LNCaP clone FGC (cell line): ENCODE results near the gene FLNA.

ENCODE experiments used
- DNase-seq: peaks from one replicate; pipeline ENCODE4 v3.0.0-alpha.2; 2011; ENCODE audit warnings: low read depth
- H3K4me3 ChIP-seq: 2 replicates; pipeline ENCODE4 v1.5.1; 2011; ENCODE audit warnings: mild to moderate bottlenecking, low read depth, low read length, control low read depth
- TF ChIP-seq, protein P1 (sequence below): IDR thresholded peaks from 2 replicates; pipeline ENCODE4 v1.5.1; 2012; ENCODE audit warnings: mild to moderate bottlenecking; ENCODE audit not compliant: control insufficient read depth, insufficient read depth; ENCODE audit errors: extremely low read depth

Gene FLNA

DNA sequence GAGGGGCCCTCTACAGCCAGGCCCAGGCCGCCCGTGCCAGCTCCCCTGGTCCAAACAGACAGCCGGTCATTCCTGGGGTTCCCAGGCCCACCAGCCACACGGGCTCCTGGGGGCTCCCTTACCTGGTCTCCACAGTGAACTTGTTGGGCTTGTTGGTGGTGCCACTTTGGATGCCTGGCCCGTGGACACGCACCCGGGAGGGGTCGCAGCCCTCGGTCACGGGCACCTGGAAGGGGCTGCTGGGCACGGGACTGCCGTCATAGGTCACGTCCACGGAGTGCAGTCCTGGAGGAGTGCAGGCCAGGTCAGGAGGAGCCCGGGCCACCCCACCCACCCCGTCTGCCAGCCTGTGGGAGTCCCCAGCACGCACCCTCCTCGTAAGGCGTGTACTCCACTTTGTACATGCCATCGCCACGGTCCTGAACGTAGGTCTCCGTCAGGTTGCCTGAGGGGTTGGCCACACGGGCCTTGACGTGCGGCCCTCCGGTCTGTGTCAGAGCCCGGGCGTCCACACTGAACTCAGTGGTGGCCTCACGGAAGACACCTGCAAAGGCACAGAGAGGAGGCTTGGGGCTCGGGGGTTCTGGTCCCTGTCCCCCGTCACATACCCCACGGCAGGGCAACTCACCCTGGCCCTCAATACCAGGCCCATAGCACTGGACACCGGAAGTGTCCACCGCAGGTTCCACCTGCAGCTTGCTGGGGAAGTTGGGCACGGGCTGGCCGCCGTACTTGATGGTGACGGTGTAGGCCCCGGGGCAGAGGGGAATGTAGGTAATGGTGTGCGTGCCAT, 14.9 kb downstream of the FLNA start:
- no peak for DNase-seq
- no peak overlapping the region for H3K4me3 ChIP-seq
- TF ChIP-seq, protein P1, sequence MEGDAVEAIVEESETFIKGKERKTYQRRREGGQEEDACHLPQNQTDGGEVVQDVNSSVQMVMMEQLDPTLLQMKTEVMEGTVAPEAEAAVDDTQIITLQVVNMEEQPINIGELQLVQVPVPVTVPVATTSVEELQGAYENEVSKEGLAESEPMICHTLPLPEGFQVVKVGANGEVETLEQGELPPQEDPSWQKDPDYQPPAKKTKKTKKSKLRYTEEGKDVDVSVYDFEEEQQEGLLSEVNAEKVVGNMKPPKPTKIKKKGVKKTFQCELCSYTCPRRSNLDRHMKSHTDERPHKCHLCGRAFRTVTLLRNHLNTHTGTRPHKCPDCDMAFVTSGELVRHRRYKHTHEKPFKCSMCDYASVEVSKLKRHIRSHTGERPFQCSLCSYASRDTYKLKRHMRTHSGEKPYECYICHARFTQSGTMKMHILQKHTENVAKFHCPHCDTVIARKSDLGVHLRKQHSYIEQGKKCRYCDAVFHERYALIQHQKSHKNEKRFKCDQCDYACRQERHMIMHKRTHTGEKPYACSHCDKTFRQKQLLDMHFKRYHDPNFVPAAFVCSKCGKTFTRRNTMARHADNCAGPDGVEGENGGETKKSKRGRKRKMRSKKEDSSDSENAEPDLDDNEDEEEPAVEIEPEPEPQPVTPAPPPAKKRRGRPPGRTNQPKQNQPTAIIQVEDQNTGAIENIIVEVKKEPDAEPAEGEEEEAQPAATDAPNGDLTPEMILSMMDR: no peak

DNA sequence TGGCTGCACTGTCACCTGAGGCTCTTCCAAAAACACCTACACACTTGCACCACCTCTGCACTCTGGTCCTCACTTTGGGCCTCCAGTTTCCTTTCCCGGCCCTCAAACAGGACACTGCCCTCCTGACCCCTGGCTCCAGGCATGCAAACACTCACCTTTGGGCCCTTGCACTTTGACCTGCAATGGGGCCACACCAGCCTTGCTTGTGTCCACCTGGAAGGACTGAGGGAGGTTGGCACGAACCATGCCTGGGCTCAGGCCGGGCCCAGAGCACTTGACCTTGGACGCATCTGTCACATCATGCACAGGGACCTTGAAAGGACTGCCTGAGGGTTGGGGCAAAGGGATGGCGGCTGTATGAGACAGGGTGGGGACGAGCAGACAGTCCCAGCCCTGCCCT, 15.6 kb downstream of the FLNA start:
- TF ChIP-seq, protein P1: no peak
- no peak overlapping the region for H3K4me3 ChIP-seq
- DNase-seq: no peak

DNA sequence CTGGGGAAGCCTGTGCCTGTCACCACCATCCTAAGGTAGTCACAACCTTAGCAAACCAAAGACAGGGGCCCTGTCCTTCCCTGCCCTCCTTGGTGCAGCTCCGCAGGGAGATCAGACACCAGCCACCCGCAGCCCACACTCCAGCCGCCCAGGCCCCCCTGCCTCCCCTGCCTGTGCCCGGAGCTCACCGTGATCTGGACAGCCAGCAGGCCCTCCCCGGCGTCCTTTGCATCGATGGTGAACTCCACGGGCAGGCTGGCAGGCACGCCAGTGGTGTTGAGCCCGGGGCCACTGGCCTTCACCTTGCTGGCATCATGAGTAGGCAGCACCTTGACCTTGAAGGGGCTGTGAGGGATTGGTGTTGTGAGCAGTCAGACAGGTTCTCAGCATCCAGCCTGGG, 16.4 kb downstream of the FLNA start:
- no peak for DNase-seq
- H3K4me3 ChIP-seq: no peak overlapping the region
- TF ChIP-seq, protein P1: no peak

DNA sequence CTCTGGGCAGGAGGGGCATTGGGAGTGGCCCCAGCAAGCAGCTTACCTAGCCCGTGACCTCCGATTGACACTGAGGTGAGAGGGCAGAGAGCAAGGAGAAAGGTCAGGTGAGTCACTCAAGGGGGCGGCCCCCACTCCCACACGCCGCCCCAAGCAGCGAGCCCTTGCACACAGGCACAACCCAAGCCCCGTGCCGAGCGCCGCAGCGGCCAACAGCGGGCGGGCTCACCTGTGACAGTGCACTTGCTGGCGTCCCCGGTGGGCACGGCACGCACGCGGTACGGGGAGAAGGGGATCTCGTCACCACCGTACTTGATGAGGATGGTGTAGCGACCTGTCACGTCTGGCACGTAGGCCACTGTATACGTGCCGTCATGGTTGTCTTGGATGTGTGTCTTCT, 17.2 kb downstream of the FLNA start:
- H3K4me3 ChIP-seq: no peak overlapping the region
- no peak for DNase-seq
- TF ChIP-seq, protein P1: no peak

DNA sequence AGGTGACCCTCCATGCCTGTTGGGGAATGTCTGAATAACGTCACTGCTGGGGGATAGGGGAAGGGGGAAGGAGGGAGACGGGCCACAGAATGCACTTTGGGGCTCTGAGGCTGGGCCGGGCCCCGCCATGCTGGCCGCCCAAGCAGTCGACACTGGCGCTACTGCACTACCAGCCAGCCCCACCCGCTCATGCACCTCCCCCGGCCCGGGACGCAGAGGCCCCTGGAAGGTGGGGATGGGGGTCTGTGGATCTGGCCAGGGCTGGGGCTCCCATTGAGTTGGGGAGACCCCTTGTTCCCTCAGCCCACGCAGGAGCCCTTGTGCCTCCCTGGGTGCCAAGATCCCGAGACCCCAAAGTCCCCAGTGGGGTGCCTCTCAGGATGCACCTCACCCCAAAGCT, 17.8 kb downstream of the FLNA start:
- H3K4me3 ChIP-seq: no peak overlapping the region
- no peak for DNase-seq
- TF ChIP-seq, protein P1: no peak

DNA sequence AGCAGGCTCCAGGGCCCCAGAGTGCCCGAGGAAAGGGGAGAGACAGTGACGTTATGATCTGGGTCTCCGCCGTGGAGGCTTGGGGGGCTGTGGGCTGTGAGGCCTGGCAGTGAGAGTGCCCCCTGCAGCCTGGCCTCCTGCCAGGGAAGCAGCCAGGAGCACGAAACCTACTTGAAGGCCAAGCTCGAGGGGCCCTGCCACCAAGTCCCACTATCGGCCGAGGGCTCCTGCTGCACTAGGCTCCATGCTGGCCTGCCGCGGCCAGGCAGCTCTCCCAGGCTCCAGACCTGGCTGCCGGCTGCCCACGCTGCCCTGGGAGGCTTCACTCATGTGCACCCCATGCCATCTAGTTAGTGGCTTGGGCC, 18.7 kb downstream of the FLNA start:
- H3K4me3 ChIP-seq: no peak overlapping the region
- TF ChIP-seq, protein P1: no peak
- DNase-seq: no peak
